ENCODE measurements around the gene LRMDA.

LRMDA gene

GRCh38 chr10:75956624-75957023 lies 525.2 kb downstream of the LRMDA start:
- DNase-seq (ENCODE audit: low spot score) = no peak

- DNase-seq (ENCODE audit: low spot score) = no peak
Measured at GRCh38 chr10:75957314-75958120, 526.1 kb downstream of the LRMDA start.

DNA sequence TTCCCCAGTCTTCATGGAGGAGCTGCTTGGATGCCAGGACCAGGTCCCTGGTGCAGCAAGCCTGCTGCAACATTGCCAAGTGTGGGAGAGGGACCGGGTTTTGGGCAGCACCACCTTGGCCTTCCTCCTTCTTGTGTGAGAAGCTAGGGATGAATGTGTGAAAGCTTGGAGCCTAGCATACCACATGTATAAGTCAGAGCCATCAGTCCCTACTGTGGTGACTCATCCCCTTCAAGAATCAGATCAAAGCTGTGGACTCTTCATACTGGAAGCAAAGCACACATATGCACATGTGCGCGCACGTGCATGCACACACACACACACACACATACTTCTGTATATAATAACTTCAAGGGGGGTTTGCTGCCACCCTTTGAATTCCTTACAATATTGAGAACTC lies 527.8 kb downstream of the LRMDA start:
- no peak for DNase-seq (ENCODE audit: low spot score)

- no peak for DNase-seq (ENCODE audit: low spot score)
Measured at GRCh38 chr10:75959912-75960311, 528.5 kb downstream of the LRMDA start.

- DNase-seq (ENCODE audit: low spot score) = no peak
Measured at GRCh38 chr10:75962395-75963061, 531.1 kb downstream of the LRMDA start.

DNA sequence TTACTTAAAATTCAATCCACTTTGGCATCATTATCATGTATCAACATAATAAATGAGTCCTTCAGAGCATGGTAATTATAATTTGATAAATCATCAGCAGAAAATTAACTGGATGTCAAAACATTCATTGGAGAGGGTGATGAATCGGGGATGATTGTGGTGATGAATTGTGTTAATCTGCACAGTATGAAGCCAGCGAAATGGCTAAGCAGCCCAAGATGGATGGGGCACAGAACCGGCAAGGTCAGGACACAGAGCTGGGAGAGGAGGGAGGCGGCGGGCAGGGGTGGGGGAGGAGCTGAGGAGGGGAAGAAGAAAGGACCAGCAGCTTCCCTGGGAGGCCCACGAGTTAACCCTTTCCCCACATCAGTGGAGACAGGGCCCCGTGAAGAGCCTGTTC lies 536.1 kb downstream of the LRMDA start:
- DNase-seq (ENCODE audit: low spot score) = no peak

DNA sequence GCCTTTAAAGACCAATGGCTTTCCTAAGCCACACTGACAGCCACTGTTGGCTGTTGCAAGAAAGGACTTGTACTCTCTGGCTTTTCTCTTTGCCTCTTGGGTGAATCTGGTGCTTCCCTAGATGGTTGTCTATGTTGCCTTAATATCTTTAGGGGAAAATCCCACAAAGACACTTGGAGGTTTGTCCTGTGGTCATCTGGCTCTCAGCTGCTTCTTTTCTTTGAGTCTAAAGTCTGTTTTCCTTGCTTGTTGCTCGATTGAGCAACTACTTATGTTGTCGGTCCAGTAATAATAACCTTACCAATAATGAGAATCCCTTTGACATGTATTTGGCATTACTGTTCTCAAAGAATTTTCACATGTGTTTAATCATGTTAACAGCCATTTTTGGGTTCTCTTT lies 537.6 kb downstream of the LRMDA start:
- DNase-seq (ENCODE audit: low spot score) = no peak

DNA sequence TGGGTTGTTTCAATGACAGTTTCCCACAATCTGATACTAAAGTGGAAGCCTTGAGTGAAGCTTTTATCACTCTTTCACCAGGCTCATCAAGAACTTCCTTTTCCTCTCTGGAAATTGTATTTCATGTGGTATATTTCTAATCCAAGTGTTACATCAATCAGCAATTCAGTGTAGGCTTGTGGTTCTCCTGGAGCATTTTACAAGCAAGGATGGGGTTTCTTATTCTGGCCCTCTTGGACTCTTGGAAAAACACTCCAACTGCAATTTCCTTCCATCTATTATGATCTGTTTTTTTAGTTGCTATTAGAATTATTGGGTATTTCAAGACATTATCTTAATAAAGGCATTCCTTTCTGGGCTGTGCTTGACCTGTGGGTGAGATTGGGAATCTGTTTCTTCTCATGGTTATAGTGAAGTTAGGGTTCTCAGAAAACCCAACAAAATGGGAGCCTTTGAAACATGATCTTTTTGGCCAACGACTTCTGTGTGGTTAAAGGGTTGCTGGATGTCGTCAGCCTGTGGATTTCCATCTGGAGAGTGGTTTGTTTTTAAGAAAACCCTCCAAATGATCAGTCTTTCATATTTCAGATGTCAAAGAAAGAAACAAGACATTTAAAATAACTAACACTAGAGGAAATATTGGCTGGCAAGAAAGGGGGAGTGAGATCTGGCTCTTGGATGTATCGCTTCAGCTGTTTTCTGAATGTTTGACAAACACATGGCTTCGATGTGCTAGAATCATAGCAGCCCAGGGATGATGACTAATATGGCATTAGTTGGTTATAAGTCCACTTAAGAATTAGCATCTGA lies 540.2 kb downstream of the LRMDA start:
- no peak for DNase-seq (ENCODE audit: low spot score)

DNA sequence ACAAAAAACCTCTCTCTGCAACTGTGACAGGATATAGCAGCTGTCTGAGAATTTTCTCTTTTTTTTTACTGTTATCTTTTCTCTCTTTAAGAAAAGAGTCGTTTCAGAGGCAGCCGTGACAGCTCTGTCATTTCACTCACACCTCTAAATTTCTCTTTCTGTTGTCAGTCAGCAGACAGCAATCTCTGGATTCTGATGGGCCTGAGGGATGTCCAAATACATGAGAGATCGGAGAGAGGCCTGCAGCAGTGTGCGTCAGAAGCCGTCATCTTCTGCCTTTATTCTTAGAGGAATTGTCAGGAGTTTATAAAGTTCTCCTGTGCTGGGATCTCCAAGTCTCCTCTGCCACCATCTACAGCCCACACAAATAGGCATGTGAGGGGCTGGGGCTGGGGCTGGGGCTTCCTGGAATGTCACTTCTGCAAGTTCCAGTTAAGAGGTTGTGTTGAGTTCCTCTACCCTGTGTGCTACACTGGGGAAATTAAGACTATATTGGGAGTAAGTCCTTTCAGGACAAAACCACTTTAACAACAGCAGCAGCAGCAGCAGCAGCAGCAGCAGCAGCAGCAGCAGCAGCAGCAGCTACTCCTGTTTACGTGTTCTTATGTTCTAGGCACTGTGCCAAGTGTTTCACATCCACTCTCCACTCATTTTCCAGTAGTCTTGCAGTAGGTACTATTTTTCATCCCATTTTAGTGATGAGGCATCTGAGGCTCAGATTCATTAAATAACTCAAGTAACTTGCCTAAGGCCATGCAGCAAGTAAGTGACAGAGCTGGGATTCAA lies 541.3 kb downstream of the LRMDA start:
- DNase-seq (ENCODE audit: low spot score) = no peak

DNA sequence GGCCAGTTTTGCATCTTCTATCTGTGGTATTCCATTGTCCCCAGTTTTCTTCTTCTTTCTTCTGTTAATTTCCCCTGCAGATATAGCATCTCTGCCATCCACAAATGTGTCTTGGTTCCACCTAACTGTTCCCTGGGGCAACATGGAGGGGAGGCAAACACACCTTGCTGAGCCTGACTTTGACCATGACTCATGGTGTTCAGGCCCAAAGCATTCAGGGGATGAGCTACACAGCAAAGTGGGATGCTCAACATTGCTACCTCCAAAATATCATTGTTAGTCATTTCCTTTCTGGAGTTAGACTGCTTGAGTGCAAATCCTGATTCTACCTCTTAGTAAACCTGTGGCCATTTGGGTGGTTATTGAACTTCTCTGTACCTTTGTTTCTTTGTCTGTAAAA lies 542.7 kb downstream of the LRMDA start:
- no peak for DNase-seq (ENCODE audit: low spot score)

DNA sequence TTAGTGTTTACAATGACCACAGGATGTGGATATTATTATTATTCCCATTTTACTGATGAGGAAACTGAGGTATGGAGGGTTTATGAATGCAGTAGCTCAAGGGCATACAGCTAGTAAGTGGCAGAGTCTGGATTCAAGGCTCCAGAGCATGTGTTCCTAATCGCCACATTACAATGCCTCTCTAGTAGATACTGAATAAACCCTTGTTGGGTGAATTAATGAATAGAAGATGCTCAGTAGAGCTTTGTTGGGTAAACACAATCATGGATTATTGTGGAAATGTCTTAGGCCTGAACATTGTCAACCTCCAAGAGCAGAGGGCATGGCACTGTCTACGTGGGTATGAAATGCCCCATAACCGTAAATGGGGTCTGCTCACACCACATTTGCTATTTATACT lies 545.3 kb downstream of the LRMDA start:
- DNase-seq (ENCODE audit: low spot score) = no peak

- no peak for DNase-seq (ENCODE audit: low spot score)
Measured at GRCh38 chr10:75977139-75977538, 545.7 kb downstream of the LRMDA start.

GRCh38 chr10:75978213-75978612 lies 546.8 kb downstream of the LRMDA start:
- no peak for DNase-seq (ENCODE audit: low spot score)

DNA sequence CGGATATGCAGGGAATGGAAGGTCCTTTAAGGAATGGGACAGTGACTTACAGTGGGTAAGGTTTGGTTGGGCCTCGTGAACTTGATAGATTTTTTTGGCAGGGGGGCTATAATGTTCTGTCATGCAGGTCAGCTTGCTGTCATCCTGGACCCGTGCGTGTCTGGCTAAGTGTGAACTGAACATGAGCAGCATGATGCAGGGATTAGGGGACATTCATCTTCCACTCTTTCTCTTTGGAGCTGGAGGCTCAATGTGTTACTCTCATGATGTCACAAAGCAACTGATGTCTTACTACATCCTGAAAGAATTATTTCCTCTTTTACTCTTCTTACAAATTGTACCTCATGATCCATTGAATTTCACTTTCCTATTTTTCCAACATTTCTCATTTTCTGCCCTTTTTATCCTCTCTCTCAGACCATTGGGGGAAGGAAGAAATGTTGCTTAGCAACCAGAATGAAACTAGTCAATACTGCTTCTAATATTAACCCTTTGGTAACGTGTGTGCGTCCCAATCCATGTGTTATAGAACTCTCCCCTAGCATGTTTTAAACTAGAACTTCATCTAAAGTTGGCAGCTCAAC lies 549.1 kb downstream of the LRMDA start:
- no peak for DNase-seq (ENCODE audit: low spot score)

- DNase-seq (ENCODE audit: low spot score) = no peak
Measured at GRCh38 chr10:75982611-75983369, 551.4 kb downstream of the LRMDA start.

- no peak for DNase-seq (ENCODE audit: low spot score)
Measured at GRCh38 chr10:75984067-75984466, 552.6 kb downstream of the LRMDA start.

DNA sequence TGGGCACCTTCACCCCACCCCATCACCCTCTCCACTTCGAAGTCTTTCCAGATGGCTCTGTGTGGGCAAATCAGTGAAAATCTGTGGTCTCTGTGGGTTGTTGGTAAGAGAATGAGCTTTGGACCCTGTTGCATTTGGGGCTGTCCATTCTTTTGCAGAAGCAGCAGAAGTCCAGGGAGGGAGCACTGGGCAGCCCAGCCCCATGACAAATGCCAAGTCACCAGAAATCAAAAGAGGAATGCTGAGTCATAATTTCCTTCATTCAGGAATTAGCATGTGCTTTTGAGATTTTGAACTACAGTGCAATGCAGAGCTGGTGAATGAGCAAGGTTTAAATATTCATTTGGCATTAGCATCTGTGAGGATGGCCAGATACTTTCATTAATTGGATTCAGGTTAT lies 556.2 kb downstream of the LRMDA start:
- no peak for DNase-seq (ENCODE audit: low spot score)

DNA sequence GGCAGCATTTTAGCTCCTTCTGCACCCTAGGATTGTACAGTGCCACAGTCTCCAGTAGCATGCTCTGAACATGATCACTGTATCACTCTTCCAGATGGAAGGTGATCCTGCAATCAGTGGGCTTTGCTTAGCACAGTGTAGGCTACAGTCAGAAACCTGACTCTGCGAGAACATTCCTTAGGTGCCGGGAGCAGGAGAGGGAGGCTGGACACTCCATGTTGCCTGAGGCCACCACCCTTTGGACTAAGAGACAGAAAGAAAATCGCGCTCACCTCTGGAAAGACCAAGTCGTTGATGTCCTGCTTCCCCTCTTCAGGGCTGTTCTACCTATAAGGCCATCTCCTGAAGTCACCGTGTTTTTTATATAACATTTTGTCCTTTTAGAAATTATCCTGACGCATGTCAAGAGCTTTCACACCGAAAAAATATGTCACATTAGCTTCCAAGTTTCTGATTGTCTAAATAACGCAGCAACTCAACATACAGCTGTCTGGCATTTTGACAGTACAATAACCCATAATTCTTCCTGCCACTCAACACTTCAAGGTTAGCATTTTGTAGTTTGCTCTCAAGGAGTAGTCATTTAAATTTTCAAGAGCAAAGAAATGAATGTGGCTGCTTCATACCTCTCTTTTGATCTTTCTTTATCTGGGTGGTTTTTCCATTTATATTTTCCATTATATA lies 563.1 kb downstream of the LRMDA start:
- DNase-seq (ENCODE audit: low spot score) = no peak

DNA sequence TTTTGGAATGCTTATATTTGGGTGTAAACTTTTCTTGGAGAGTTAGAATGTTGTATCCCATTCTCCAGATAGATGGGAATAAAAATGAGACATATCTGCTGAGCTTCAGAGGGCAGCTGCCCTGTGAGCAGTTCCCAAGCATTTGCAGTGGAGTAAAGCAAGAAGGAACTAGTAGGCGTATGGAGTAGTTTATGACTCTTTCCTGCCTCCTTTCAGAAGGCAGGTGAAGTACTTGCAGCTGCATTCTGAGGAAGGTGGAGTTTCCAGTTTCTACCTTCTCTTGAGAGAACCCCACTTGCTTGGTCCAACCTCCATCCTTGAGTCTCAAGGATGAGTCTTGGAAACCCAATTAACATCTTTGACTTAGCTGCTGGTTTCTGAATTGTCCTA lies 563.6 kb downstream of the LRMDA start:
- no peak for DNase-seq (ENCODE audit: low spot score)

DNA sequence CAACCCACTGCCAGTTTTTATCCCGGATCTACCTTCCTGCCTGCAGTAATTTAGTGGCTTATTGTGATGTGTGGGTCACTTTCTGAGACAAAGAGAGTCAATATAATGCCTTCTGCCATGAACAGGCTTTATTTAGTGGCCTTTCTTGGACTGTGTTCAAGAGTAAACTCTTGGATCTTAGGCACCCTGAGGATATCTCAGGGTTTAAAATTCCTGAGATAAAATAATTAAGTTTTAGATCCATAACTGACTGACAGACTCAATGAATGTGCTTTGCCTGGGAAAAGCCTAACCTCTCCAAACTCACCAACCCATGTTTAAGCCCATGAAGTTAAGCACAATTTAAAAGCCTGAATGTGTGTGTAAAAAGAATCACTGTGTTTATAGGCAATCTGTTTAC lies 564.3 kb downstream of the LRMDA start:
- no peak for DNase-seq (ENCODE audit: low spot score)

Measured in germinal center (tissue), 1 donor.